ENCODE data around the gene SLC66A2.

SLC66A2 gene

GRCh38 chr18:79940126-79940813, 11.2 kb downstream of the SLC66A2 start:
- H3K27me3 ChIP-seq (ENCODE audit: insufficient read depth, low read length, poor library complexity): no peaks in the 10 kb centered on the region
- no peak overlapping the region for H3K27ac ChIP-seq (ENCODE audit: low read depth, low read length)
- no peak overlapping the region for H3K4me2 ChIP-seq (ENCODE audit: low read length)
- no peak overlapping the region for H4K5ac ChIP-seq (ENCODE audit: low read length)
- H4K8ac ChIP-seq (ENCODE audit: low read depth, low read length): no peak overlapping the region
- no CpG with 5 or more reads among the region's 18 CpGs for WGBS (ENCODE audit: extremely low coverage, insufficient coverage, low lambda C conversion rate)
- H3K23ac ChIP-seq (ENCODE audit: low read length): no peak overlapping the region
- H2BK15ac ChIP-seq (replicated peaks; ENCODE audit: low read depth): no peak overlapping the region
- H3K56ac ChIP-seq (ENCODE audit: low read length): no peak overlapping the region
- H3K9ac ChIP-seq (ENCODE audit: low read length): no peak overlapping the region
- DNase-seq: no peak
- H3K79me2 ChIP-seq (ENCODE audit: control insufficient read depth, insufficient read depth, low read length): no peaks in the 10 kb centered on the region
- H2BK5ac ChIP-seq (ENCODE audit: low read length): no peak overlapping the region
- H3K4me1 ChIP-seq (ENCODE audit: control insufficient read depth, low read depth, low read length): no peaks in the 10 kb centered on the region
- H3K4ac ChIP-seq (ENCODE audit: low read depth, low read length): no peak overlapping the region
- no peaks in the 10 kb centered on the region for H3K36me3 ChIP-seq (ENCODE audit: control insufficient read depth, insufficient read depth, low read length)
- no peak overlapping the region for H2AK5ac ChIP-seq (ENCODE audit: low read length)
- no peak overlapping the region for H3K18ac ChIP-seq (ENCODE audit: low read length)
- no peak overlapping the region for H2BK120ac ChIP-seq (ENCODE audit: low read depth, low read length)
- H3K4me3 ChIP-seq (ENCODE audit: low read length): no peak overlapping the region
- H3K79me1 ChIP-seq (ENCODE audit: low read length): no peaks in the 10 kb centered on the region

- H3K36me3 ChIP-seq (ENCODE audit: control insufficient read depth, insufficient read depth, low read length): no peaks in the 10 kb centered on the region
- no peak overlapping the region for H2BK5ac ChIP-seq (ENCODE audit: low read length)
- no peak overlapping the region for H3K18ac ChIP-seq (ENCODE audit: low read length)
- no peak overlapping the region for H3K27ac ChIP-seq (ENCODE audit: low read depth, low read length)
- H2BK120ac ChIP-seq (ENCODE audit: low read depth, low read length): no peak overlapping the region
- no peaks in the 10 kb centered on the region for H3K79me2 ChIP-seq (ENCODE audit: control insufficient read depth, insufficient read depth, low read length)
- H3K4me3 ChIP-seq (ENCODE audit: low read length): no peak overlapping the region
- no peak overlapping the region for H3K4me2 ChIP-seq (ENCODE audit: low read length)
- no peak overlapping the region for H4K5ac ChIP-seq (ENCODE audit: low read length)
- H3K4me1 ChIP-seq (ENCODE audit: control insufficient read depth, low read depth, low read length): no peaks in the 10 kb centered on the region
- H2BK15ac ChIP-seq (replicated peaks; ENCODE audit: low read depth): no peak overlapping the region
- no peak for DNase-seq
- H3K9ac ChIP-seq (ENCODE audit: low read length): no peak overlapping the region
- no CpG with 5 or more reads among the region's 5 CpGs for WGBS (ENCODE audit: extremely low coverage, insufficient coverage, low lambda C conversion rate)
- H3K79me1 ChIP-seq (ENCODE audit: low read length): no peaks in the 10 kb centered on the region
- H3K4ac ChIP-seq (ENCODE audit: low read depth, low read length): no peak overlapping the region
- H3K27me3 ChIP-seq (ENCODE audit: insufficient read depth, low read length, poor library complexity): no peaks in the 10 kb centered on the region
- H2AK5ac ChIP-seq (ENCODE audit: low read length): no peak overlapping the region
- no peak overlapping the region for H3K56ac ChIP-seq (ENCODE audit: low read length)
- H4K8ac ChIP-seq (ENCODE audit: low read depth, low read length): no peak overlapping the region
- no peak overlapping the region for H3K23ac ChIP-seq (ENCODE audit: low read length)
These were observed 12.4 kb downstream of the SLC66A2 start for GRCh38 chr18:79939096-79939495.

DNA sequence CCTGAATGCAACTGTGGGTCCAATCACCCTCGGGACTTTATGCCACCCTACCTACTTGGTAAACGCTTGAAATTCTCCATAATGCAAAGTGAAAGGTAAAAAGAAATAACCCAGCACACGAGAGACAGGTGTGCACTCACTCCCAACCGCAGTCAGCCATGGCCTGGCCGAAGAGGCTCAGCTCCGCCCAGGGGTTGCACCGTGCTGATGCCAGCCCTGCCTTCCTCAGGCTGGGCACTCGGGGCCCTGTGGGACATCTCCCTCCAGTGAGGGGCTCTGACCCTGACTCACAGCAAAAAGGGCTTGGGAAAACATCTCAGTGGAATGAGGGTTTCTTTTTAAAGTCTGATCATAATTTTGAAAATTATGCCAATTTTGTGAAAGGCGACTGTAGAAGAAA, 13.3 kb downstream of the SLC66A2 start:
- no peak overlapping the region for H4K8ac ChIP-seq (ENCODE audit: low read depth, low read length)

DNA sequence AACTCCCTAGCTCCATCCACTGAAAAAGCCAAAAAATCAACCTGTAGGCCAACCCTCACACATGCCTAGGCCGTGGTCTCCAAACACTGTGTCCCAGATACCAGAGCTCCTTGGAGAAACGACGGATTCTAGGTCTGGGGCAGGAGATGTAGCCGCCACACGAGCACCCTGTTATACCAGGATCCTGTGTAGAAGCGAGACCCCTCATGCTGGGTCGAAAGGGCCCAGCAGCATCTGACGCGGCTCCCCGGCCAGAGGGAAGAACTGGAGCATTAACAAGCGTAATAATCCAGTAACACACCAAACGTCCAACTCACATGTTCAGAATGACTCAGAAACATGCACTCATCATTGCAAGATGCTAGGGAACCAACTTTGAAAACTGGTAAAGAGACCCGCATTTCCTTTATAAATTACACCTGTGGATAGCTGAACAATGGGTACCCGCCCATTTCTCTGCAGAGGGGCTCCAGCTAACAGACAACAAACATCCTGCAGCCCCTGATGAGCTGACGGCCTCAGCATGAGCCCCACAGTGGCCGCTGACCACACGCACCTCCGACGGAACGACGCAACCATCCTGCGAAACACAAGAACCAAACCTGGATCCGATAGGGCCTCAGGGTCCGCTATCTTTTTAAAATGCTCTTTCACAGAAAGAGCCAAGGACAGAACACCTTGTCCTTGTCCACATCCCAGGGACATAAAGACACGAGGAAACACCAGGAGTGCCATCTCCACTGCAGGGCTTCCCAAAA, 14.2 kb downstream of the SLC66A2 start:
- Histone ChIP-seq H4K8ac (ENCODE audit: low read depth, low read length) (no peak overlapping the region), H3K79me1 (ENCODE audit: low read length) (no peaks in the 10 kb centered on the region), H3K79me2 (ENCODE audit: control insufficient read depth, insufficient read depth, low read length) (no peaks in the 10 kb centered on the region), H2BK120ac (ENCODE audit: low read depth, low read length) (no peak overlapping the region), H3K56ac (ENCODE audit: low read length) (no peak overlapping the region), H3K27ac (ENCODE audit: low read depth, low read length) (no peak overlapping the region), H2AK5ac (ENCODE audit: low read length) (no peak overlapping the region), H3K4me3 (ENCODE audit: low read length) (no peak overlapping the region), H3K4ac (ENCODE audit: low read depth, low read length) (no peak overlapping the region), H3K27me3 (ENCODE audit: insufficient read depth, low read length, poor library complexity) (no peaks in the 10 kb centered on the region), H3K4me2 (ENCODE audit: low read length) (no peak overlapping the region), H3K36me3 (ENCODE audit: control insufficient read depth, insufficient read depth, low read length) (no peaks in the 10 kb centered on the region), H3K18ac (ENCODE audit: low read length) (no peak overlapping the region), H4K5ac (ENCODE audit: low read length) (no peak overlapping the region), H2BK15ac (replicated peaks; ENCODE audit: low read depth) (no peak overlapping the region), H2BK5ac (ENCODE audit: low read length) (no peak overlapping the region), H3K9ac (ENCODE audit: low read length) (no peak overlapping the region), H3K23ac (ENCODE audit: low read length) (no peak overlapping the region), H3K4me1 (ENCODE audit: control insufficient read depth, low read depth, low read length) (no peaks in the 10 kb centered on the region)
- no CpG with 5 or more reads among the region's 25 CpGs for WGBS (ENCODE audit: extremely low coverage, insufficient coverage, low lambda C conversion rate)
- no peak for DNase-seq

More for the DNA sequence above, 13.3 kb downstream of the SLC66A2 start:
- H2BK5ac ChIP-seq (ENCODE audit: low read length): no peak overlapping the region
- H4K5ac ChIP-seq (ENCODE audit: low read length): no peak overlapping the region
- no peak overlapping the region for H3K4ac ChIP-seq (ENCODE audit: low read depth, low read length)
- H3K79me2 ChIP-seq (ENCODE audit: control insufficient read depth, insufficient read depth, low read length): no peaks in the 10 kb centered on the region
- no peak overlapping the region for H3K27ac ChIP-seq (ENCODE audit: low read depth, low read length)
- H2BK120ac ChIP-seq (ENCODE audit: low read depth, low read length): no peak overlapping the region
- WGBS (ENCODE audit: extremely low coverage, insufficient coverage, low lambda C conversion rate): no CpG with 5 or more reads among the region's 9 CpGs
- no peaks in the 10 kb centered on the region for H3K27me3 ChIP-seq (ENCODE audit: insufficient read depth, low read length, poor library complexity)
- no peak overlapping the region for H3K23ac ChIP-seq (ENCODE audit: low read length)
- H3K36me3 ChIP-seq (ENCODE audit: control insufficient read depth, insufficient read depth, low read length): no peaks in the 10 kb centered on the region
- H2AK5ac ChIP-seq (ENCODE audit: low read length): no peak overlapping the region
- no peak overlapping the region for H3K18ac ChIP-seq (ENCODE audit: low read length)
- no peak for DNase-seq
- no peaks in the 10 kb centered on the region for H3K4me1 ChIP-seq (ENCODE audit: control insufficient read depth, low read depth, low read length)
- H3K79me1 ChIP-seq (ENCODE audit: low read length): no peaks in the 10 kb centered on the region
- no peak overlapping the region for H3K4me2 ChIP-seq (ENCODE audit: low read length)
- no peak overlapping the region for H3K56ac ChIP-seq (ENCODE audit: low read length)
- H2BK15ac ChIP-seq (replicated peaks; ENCODE audit: low read depth): no peak overlapping the region
- H3K4me3 ChIP-seq (ENCODE audit: low read length): no peak overlapping the region
- H3K9ac ChIP-seq (ENCODE audit: low read length): no peak overlapping the region

GRCh38 chr18:79936641-79937040, 14.8 kb downstream of the SLC66A2 start:
- no peaks in the 10 kb centered on the region for H3K36me3 ChIP-seq (ENCODE audit: control insufficient read depth, insufficient read depth, low read length)
- H3K9ac ChIP-seq (ENCODE audit: low read length): no peak overlapping the region
- H3K27ac ChIP-seq (ENCODE audit: low read depth, low read length): no peak overlapping the region
- no peak overlapping the region for H4K5ac ChIP-seq (ENCODE audit: low read length)
- H3K79me2 ChIP-seq (ENCODE audit: control insufficient read depth, insufficient read depth, low read length): no peaks in the 10 kb centered on the region
- H3K27me3 ChIP-seq (ENCODE audit: insufficient read depth, low read length, poor library complexity): no peaks in the 10 kb centered on the region
- no peak overlapping the region for H3K18ac ChIP-seq (ENCODE audit: low read length)
- no peaks in the 10 kb centered on the region for H3K79me1 ChIP-seq (ENCODE audit: low read length)
- no peaks in the 10 kb centered on the region for H3K4me1 ChIP-seq (ENCODE audit: control insufficient read depth, low read depth, low read length)
- no peak overlapping the region for H2AK5ac ChIP-seq (ENCODE audit: low read length)
- no peak overlapping the region for H3K4ac ChIP-seq (ENCODE audit: low read depth, low read length)
- no peak overlapping the region for H4K8ac ChIP-seq (ENCODE audit: low read depth, low read length)
- no peak overlapping the region for H3K56ac ChIP-seq (ENCODE audit: low read length)
- no peak overlapping the region for H2BK15ac ChIP-seq (replicated peaks; ENCODE audit: low read depth)
- H2BK120ac ChIP-seq (ENCODE audit: low read depth, low read length): no peak overlapping the region
- no peak overlapping the region for H2BK5ac ChIP-seq (ENCODE audit: low read length)
- no CpG with 5 or more reads among the region's 12 CpGs for WGBS (ENCODE audit: extremely low coverage, insufficient coverage, low lambda C conversion rate)
- H3K4me2 ChIP-seq (ENCODE audit: low read length): no peak overlapping the region
- DNase-seq: no peak
- no peak overlapping the region for H3K23ac ChIP-seq (ENCODE audit: low read length)
- no peak overlapping the region for H3K4me3 ChIP-seq (ENCODE audit: low read length)

All from mesendoderm (in vitro differentiated cells).